HUES64 (cell line): ENCODE measurements around the gene IL1R2.
"Not testable (repeated sequence)": the region's sequence is repeated elsewhere in the genome, so short reads cannot be mapped to it uniquely, and the experiment has no call there.

Experiments used
- H3K27ac ChIP-seq: 2 replicates; pipeline ENCODE4 v1.7.0; 2013; ENCODE audit warnings: low read depth, low read length, inconsistent platforms
- H3K27me3 ChIP-seq: 2 replicates; pipeline ENCODE4 v1.6.1; 2013; ENCODE audit warnings: mild to moderate bottlenecking, low read length; ENCODE audit not compliant: insufficient read depth
- H3K36me3 ChIP-seq: 2 replicates; pipeline ENCODE4 v1.6.1; 2013; ENCODE audit warnings: mild to moderate bottlenecking, low read length; ENCODE audit not compliant: insufficient read depth
- H3K4me1 ChIP-seq: 2 replicates; pipeline ENCODE4 v1.6.1; 2013; ENCODE audit warnings: mild to moderate bottlenecking, low read length, moderate library complexity; ENCODE audit not compliant: insufficient read depth
- H3K4me3 ChIP-seq: 2 replicates; pipeline ENCODE4 v1.5.1; 2013; ENCODE audit warnings: mild to moderate bottlenecking, low read length, moderate library complexity
- H3K9ac ChIP-seq: 2 replicates; pipeline ENCODE4 v1.6.1; 2013; ENCODE audit warnings: mild to moderate bottlenecking, low read depth, low read length
- H3K9me3 ChIP-seq: 2 replicates; pipeline ENCODE4 v1.6.1; 2013; ENCODE audit warnings: low read depth, low read length; ENCODE audit not compliant: insufficient read depth
- WGBS: fragments of 150-250, 120-280 bp; methylation state at CpG from one replicate; pipeline ENCODE4 v1.1.7; 2013; ENCODE audit warnings: missing lambda C conversion rate; 5-methylcytosine and 5-hydroxymethylcytosine counted together

Gene IL1R2

GRCh38 chr2:102063941-102064678 lies 72.3 kb downstream of the IL1R2 start:
- Histone ChIP-seq H3K4me1 (0 out of 2 replicates have a peak, but pooled peaks cover 5% of the 10 kb centered on the region), H3K27me3 (no peaks in the 10 kb centered on the region), H3K4me3 (no peak overlapping the region), H3K9me3 (no peaks in the 10 kb centered on the region), H3K27ac (no peak overlapping the region; the same call in 1 of the 2 replicates), H3K9ac (no peak overlapping the region), H3K36me3 (no peaks in the 10 kb centered on the region)
- WGBS, result 77% methylated on average over 9 of the region's 9 CpGs

GRCh38 chr2:102064679-102065674 lies 73.2 kb downstream of the IL1R2 start:
- Histone ChIP-seq H3K9me3 (no peaks in the 10 kb centered on the region), H3K9ac (no peak overlapping the region), H3K27ac (no peak overlapping the region), H3K36me3 (no peaks in the 10 kb centered on the region), H3K27me3 (no peaks in the 10 kb centered on the region), H3K4me1 (0 out of 2 replicates have a peak, but pooled peaks cover 5% of the 10 kb centered on the region), H3K4me3 (no peak overlapping the region)
- WGBS, result 94% methylated on average over 17 of the region's 17 CpGs

DNA sequence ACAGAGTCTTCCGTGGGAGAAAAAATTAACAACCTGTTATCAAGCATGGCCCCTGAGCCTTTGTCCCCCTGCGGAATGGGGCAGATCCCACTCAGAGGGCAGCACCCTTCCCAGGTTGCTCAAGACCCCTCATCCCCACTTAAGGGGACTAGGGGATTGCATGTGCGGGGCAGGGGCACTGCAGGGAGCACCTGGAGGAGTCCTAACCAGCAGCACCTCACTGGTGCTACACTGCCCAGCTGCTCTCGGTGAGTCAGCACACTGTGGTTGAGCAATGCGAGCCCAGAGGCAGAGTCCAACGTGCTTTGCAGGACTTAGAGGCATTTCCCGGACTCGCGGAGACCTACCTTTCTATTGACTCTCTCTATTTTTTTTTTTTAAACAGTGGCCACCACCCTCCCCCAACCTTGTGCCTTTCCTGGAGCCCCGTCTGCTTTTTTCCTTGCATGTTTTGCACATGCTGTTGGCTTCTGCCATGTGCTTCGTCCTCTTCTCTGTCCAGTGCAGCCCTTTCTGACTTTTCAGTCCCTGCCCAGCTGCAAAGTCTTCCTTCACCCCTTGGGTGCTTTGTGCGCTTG lies 74.0 kb downstream of the IL1R2 start:
- no peaks in the 10 kb centered on the region for H3K9me3 ChIP-seq
- H3K4me1 ChIP-seq, result 0 out of 2 replicates have a peak, but pooled peaks cover 5% of the 10 kb centered on the region
- 85% methylated on average over 11 of the region's 12 CpGs for WGBS
- H3K4me3 ChIP-seq, result no peak overlapping the region
- no peak overlapping the region for H3K27ac ChIP-seq
- no peaks in the 10 kb centered on the region for H3K27me3 ChIP-seq
- no peaks in the 10 kb centered on the region for H3K36me3 ChIP-seq
- no peak overlapping the region for H3K9ac ChIP-seq

- Histone ChIP-seq H3K27ac (no peak overlapping the region), H3K9me3 (no peaks in the 10 kb centered on the region), H3K4me1 (0 out of 2 replicates have a peak, but pooled peaks cover 5% of the 10 kb centered on the region), H3K36me3 (no peaks in the 10 kb centered on the region), H3K9ac (no peak overlapping the region), H3K27me3 (no peaks in the 10 kb centered on the region), H3K4me3 (no peak overlapping the region)
- WGBS, result 93% methylated on average over 6 of the region's 6 CpGs
Observed at GRCh38 chr2:102066554-102066953, 74.8 kb downstream of the IL1R2 start.

GRCh38 chr2:102068126-102068525 lies 76.4 kb downstream of the IL1R2 start:
- H3K9me3 ChIP-seq, H3K36me3 ChIP-seq, H3K4me1 ChIP-seq, H3K27me3 ChIP-seq, H3K9ac ChIP-seq, H3K4me3 ChIP-seq, H3K27ac ChIP-seq: not testable (repeated sequence)

DNA sequence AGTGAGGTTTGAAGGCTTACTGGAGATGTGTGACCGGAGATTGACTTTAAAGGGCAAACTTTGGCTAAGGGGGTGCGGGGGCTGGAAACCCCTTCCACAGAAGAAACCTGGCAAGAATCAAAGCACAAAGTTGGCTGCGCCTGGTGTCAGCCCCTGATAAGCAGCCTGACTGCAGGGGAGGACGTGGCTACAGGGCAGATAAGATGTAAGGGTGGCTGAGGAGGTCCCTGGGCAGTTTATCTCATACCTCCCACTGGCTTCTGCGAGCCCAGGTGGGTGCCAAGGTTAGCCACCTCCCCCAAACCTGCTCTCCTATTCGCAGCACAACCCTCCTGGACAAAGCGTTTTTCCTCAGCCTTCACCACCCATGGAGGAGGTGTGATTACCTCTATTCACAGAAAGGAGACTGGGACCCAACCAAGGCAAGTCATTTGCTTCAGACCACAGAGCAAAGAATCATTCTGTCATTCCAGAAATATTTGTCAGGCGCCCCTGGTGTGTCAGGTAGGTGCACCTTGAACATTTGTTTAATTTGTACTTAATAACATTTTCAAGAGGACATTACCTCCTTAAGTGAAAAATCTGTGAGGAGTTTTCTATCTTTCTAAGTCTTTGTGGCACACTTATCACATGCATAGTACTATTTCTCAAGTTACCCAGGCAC lies 77.7 kb downstream of the IL1R2 start:
- Histone ChIP-seq H3K4me1 (0 out of 2 replicates have a peak, but pooled peaks cover 2% of the 10 kb centered on the region), H3K9me3 (no peaks in the 10 kb centered on the region), H3K27ac (no peak overlapping the region), H3K36me3 (no peaks in the 10 kb centered on the region), H3K9ac (no peak overlapping the region), H3K4me3 (no peak overlapping the region), H3K27me3 (no peaks in the 10 kb centered on the region)
- 79% methylated on average over 7 of the region's 8 CpGs for WGBS

DNA sequence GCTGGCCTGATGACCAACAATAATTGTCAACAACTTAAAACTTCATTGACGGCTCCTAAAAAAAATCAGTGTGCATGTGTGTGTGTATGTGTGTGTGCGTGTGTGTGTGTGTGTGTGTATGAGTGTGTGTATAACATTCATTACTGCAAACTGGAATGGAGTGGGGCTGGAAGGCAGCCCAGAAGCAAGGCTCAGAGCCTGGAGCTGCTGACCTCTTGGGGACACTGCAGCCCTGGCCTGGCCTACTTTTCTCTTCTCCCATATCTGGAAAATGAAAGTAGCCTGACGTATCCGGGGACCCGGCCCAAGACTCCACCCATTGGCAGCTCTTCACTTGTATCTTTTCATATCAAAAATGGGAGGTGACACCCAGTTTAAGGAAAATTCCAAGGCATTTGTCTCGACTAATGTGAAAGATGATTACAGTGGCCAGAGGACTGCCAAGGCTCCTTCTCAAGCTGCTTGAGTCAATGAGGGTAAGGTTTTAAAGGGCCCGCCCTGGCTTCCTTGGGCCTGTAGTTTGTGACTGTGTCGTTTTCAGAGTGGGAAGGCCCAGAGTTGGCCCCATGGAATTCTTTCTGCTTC lies 78.4 kb downstream of the IL1R2 start:
- Histone ChIP-seq H3K36me3 (no peaks in the 10 kb centered on the region), H3K27me3 (no peaks in the 10 kb centered on the region), H3K27ac (no peak overlapping the region), H3K9ac (no peak overlapping the region), H3K9me3 (no peaks in the 10 kb centered on the region), H3K4me3 (no peak overlapping the region), H3K4me1 (0 out of 2 replicates have a peak, but pooled peaks cover 2% of the 10 kb centered on the region)
- 94% methylated on average over 8 of the region's 8 CpGs for WGBS

DNA sequence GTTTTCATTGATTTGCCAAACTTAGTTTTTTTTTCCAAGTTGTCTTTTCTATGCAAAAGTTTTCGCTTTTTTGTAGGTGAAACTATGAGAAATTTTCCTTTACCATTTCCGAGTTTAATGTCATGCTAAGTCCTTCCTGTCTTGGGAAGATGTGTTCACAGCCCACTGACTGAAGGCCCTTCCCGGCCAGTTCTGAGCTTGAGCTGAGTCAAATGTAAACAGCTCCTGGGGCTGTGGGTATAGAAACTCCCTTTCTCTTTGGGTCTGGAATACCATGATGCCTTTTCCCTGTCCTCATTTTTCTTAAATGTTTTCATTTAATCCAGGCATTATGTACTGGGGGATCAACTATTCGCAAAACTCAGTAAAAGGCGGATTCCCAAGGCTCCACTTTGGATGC lies 81.0 kb downstream of the IL1R2 start:
- no peak overlapping the region for H3K9ac ChIP-seq
- 0 out of 2 replicates have a peak, but pooled peaks cover 2% of the 10 kb centered on the region for H3K4me1 ChIP-seq
- no peak overlapping the region for H3K27ac ChIP-seq
- no peaks in the 10 kb centered on the region for H3K36me3 ChIP-seq
- no peaks in the 10 kb centered on the region for H3K9me3 ChIP-seq
- WGBS, result 89% methylated on average over 5 of the region's 5 CpGs
- no peak overlapping the region for H3K4me3 ChIP-seq
- H3K27me3 ChIP-seq, result no peaks in the 10 kb centered on the region

DNA sequence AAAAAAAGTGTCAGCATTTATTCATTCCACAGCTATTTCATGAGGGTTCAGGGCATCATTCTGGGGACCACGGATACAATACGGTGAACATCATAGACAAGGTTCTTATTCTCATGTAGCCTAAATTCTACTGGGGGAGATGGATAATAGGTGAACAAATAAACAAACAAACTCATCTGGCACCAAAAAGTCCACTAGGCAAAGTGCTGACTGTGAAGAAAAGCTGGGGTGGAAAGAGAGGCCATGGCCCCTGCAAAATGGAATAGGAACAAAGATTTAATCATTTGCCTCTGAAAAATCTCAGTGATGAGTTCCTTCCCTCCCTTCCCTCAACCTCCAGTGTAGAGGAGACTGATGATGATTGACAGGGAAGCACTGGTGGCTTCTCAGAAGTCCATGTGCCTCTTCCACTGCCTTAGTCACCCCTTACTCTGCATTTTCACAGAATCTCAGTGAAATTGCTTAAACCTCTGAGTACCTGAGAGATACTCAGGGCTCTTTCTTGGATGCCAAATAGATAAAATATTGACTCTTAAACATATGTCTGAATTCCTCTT lies 81.5 kb downstream of the IL1R2 start:
- no peak overlapping the region for H3K4me3 ChIP-seq
- WGBS, result 100% methylated on average over 2 of the region's 2 CpGs
- no peak overlapping the region for H3K27ac ChIP-seq
- no peaks in the 10 kb centered on the region for H3K36me3 ChIP-seq
- H3K9me3 ChIP-seq, result no peaks in the 10 kb centered on the region
- no peaks in the 10 kb centered on the region for H3K27me3 ChIP-seq
- H3K9ac ChIP-seq, result no peak overlapping the region
- 0 out of 2 replicates have a peak, but pooled peaks cover 2% of the 10 kb centered on the region for H3K4me1 ChIP-seq

GRCh38 chr2:102074152-102074783 lies 82.5 kb downstream of the IL1R2 start:
- H3K4me3 ChIP-seq, result no peak overlapping the region
- 0 out of 2 replicates have a peak, but pooled peaks cover 2% of the 10 kb centered on the region for H3K4me1 ChIP-seq
- 86% methylated on average over 6 of the region's 6 CpGs for WGBS
- H3K9me3 ChIP-seq, result no peaks in the 10 kb centered on the region
- H3K27ac ChIP-seq, result no peak overlapping the region
- H3K27me3 ChIP-seq, result no peaks in the 10 kb centered on the region
- no peaks in the 10 kb centered on the region for H3K36me3 ChIP-seq
- H3K9ac ChIP-seq, result no peak overlapping the region
